Measurements from ENCODE around the gene RHBDL1.

The RHBDL1 gene

DNA sequence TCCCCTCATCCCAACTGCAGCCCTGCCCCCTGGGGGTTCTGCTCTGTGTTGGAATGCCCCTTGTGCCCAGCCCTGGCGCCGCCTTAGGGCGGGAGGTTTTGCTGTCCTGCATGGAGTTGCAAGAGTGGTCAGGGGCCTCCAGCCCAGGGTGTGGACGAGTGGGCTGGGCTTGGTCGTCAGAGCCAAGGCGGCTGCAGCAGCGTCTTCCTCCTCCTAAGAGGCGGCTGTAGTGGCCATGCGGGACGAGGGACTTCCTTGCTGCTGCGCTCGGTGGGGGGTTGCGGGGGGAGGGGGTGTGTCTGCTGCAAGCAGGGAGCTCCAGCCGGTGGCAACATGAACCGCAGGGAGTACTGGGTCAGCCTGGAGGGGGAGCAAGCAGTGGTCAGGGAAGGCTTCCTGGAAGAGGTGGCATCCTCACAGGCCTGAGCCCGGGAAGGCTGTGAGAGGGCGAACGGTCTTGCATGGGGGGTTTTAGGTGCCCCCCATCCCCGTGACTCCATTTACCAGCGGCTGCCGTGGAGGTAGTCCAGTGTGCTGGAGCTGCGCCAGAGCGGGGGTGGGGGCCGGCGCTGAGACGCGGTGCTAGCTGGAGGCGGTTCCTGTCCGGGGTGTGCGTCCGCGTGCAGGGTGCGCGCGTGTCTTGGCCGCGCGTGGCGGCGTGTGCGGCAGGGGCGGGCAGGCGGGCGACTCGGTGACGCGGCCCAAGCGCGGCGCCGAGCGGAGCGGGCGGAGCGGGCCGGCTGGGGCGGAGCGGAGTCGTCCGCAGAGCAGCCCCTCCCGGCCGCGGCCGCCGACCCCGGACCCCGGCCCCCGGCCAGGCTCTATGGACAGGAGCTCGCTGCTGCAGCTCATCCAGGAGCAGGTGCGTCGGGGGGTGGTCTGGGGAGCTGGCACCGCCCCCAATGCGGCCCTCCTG lies at the start of gene RHBDL1:
Gene RHBDL1 (plus strand): TSS at position 704 of the 916 bp plus-strand sequence. CDS start 120 bp downstream, at position 824.
- no peak for DNase-seq (ENCODE audit: low read depth in 3 of 3, low spot score in 1 of 3)

DNA sequence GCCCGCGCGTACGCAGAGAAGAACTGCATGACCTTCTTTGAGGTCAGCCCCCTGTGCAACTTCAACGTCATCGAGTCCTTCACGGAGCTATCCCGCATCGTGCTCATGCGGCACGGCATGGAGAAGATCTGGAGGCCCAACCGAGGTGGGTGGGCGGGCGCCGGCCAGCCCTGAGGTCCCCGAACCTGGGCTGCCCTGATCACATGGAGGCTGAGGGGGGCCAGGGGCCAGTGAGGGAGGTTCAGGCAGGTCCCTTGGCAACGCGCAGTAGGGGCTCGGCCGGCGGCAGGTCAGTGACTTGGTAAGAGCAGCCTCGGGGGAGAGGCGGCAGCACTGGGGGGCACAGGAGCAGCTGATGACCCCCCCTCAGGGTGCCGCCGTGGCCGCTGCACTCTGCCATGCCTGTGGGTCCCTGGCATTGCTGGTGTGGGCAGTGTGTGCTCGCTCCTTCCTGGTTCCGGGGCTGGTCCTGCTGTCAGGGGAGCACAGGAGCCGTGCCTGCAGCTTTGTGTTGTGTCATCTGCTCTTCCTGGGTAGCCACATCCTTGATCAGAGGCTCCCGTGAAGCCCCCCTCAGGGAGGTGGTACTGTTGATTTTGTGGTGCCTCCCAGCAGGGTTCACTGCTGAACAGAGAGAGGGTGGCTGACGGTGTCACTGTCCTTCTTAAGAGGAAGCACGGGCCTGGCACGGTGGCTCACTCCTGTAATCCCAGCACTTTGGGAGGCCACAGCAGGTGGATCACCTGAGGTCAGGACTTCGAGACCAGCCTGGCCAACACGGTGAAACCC lies 49.3 kb upstream of the RHBDL1 start:
- DNase-seq (ENCODE audit: low read depth in 3 of 3, low spot score in 1 of 3), result no peak

DNA sequence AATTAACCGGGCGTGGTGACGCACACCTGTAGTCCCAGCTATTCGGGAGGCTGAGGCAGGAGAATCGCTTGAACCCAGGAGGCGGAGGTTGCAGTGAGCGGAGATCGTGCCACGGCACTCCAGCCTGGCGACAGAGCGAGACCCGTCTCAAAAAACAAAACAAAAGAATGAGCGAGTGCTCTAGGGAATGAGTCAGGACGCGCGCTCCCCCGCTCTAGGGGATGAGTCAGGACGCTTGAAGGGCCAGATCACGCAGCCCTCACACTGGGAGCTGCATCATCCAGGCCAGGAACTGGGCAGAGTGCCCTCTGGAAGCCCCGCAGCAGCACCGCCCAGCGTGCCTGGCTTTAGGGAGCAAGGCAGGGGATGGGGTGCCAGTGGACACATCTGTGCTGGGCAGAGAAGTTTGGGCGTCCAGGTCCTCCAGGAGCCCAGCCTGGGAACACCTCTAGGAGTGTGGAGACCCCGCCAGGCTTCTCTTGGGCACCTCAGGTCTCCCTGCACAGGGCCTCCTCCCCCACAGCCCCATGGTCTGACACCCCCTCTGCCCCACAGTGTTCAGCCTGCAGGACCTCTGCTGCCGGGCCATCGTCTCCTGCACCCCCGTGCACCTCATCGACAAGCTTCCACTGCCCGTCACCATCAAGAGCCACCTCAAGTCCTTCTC lies 48.6 kb upstream of the RHBDL1 start:
- DNase-seq (ENCODE audit: low read depth in 3 of 3, low spot score in 1 of 3), result no peak

DNA sequence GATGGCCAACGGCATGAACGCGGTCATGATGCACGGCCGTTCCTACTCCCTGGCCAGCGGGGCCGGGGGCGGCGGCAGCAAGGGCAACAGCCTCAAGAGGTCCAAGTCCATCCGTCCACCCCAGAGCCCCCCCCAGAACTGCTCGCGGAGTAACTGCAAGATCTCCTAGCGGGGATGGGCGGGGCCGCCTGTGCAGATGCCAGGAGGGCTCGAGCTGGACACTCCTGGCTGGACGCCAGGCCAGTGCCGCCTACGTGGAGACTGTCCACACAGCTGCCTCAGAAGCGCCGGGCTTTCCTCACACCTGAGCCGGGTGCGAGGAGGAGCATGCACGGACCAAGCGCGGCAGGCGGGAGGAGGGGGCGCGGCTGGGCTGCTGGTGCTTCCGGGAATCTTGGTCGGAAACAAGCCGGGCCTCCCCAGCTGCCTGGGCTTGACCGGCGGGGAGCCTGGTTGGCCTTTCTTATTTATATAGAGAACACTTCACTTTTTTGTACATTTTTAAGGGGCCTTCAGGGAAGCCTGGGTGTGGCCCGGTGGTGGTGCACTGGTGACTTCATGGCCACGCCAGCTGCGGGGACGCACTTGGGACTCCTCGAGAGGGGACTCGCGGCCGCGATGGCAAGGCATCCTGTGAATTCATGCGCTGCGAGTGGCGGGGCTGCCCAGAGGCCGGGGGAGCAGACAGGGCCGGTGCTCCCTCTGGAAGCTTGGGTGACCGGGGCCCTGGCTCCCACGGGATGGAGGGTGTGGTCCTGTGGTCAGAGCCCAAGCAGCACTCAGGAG lies 47.8 kb upstream of the RHBDL1 start:
- DNase-seq (ENCODE audit: low read depth in 3 of 3, low spot score in 1 of 3), result no peak

DNA sequence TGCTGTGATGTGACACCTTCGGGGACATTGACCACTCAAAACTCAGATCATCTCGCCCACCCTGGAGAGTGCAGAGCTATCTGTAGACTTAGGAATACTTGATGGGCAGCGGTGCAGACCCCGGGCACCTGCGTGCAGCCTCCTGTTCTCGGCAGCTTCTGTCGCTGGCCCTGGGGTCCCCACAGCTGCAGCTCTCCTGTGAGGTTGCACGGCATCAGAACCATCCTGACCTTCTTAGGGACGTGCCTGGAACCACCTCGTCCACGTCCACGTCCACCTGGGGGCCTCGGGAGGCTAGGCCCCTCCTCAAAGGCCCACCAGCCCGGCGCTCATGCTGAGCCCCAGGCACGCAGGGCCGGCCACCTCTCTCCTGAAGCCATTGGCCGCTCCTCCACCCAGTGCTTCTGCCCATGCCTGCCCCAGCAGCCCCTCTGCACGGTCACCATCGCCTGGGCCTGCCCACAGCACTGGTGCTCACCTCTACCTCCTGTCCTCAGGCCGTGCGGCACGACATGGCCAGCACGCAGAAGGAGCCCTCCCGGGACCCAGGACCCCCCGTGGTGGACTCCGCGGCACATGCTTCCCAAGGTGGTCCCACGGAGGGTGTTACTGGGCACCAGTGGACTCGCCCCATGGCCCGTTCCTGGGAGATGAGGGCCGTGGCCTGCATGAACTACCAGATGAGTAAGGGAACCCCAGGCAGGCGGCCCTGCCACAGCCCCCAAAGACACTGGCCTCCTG lies 47.0 kb upstream of the RHBDL1 start:
- DNase-seq (ENCODE audit: low read depth in 3 of 3, low spot score in 1 of 3), result no peak

DNA sequence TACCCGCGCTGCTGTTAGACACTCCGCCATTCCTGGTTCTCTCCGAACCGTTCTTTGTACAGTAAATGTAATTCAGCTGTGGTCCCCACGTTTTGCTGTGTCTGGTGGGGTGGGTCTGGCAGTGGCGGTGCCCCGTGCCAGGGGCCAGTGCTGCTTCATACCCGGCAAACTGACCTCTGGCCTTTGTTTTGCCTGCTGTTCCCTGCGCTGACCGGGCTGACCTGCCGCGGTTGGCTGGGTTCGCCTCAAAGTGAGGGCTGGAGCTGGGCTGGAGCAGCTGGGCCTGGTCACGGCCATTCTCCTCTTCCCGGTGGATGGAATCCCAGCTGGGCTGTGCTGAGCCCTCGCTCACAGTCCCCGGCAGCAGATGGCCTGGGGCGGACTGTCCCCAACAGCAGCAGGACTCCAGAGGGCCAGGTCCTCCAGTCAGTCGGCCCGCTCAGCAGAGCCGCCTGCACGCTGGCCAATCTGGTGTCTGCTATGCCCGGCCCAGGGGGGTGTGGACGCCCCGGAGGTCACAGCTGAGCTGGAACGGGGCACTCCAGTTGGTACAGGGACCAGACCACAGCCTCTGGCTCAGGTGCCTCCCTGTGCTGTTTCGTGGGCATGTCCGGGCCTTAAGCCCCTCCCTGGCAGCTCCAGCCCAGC lies 46.2 kb upstream of the RHBDL1 start:
- DNase-seq (ENCODE audit: low read depth in 3 of 3, low spot score in 1 of 3), result no peak

DNA sequence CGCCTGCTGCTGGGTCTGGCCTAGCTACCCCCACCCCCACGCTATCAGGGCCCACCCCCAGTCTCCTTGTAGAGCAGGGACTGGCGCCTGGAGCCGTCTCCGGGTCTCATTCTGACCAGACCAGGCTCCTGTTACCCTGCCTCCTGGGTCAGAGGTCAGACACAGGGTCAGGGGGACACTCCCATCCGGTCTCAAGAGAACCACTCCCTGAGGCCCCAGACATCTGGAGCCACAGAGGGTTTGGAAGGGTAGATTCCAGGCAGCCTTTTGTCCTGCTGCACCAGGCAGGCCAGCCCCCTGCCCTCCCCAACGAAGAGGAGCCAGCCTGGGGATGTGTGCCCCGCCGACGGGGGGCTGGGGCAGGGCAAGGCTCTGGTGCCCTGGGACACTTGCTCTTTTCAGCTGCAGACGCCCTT lies 45.6 kb upstream of the RHBDL1 start:
- no peak for DNase-seq (ENCODE audit: low read depth in 3 of 3, low spot score in 1 of 3)

DNA sequence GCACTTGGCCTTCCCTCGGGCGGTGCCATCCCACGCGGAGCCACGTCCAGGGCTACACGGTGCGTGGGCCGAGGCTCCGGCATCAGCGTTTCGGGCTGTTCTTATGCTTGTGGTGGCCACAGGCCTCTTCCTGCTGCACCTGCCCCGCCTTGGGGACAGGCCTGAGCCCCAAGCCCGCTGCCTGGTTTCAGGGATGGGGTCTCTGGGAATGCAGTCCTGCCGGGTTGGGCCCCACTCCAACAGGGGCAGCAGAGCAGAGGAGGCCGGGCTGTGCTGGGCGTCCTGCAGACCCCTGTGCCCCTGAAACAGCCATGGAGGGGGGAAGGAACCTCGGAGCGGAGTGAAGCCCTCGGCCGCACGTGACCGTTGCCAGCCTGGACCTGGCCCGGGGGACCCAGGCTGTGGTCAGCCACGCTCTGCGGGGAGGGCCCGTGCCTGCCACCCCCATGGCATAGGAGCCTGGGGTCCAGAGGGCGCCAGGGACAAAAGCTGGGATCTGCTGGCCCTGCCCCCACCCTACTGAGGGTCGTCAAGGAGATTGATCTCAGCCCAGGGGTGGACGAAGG lies 45.1 kb upstream of the RHBDL1 start:
- no peak for DNase-seq (ENCODE audit: low read depth in 3 of 3, low spot score in 1 of 3)

DNA sequence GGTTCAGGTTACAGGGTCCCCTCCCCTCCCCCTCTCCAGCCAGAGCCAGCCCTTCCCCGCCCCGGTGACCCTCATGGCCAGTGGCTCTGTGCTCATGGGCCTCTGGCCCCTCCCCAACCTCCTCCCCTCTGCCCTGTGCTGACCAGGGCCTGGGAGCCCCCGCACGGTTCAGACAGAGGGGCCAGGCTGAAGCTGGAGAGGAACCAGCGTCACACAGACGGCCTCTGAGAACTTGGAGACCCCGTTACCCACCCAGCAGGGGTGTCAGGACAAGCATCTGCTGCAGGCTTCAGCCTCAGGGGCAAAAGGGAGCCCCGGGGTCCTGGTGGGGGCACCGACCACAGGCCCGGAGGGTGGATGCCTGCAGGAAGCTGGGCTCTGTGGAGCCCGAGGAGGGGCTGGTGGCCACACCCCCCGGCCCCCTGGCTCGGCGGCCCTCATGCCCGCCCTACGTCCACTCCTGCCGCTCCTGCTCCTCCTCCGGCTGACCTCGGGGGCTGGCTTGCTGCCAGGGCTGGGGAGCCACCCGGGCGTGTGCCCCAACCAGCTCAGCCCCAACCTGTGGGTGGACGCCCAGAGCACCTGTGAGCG lies 44.6 kb upstream of the RHBDL1 start, which contains the start of gene WFIKKN1:
Gene WFIKKN1 (plus strand): TSS at position 171 of the 591 bp plus-strand sequence. CDS start 269 bp downstream, at position 440.
- no peak for DNase-seq (ENCODE audit: low read depth in 3 of 3, low spot score in 1 of 3)

DNA sequence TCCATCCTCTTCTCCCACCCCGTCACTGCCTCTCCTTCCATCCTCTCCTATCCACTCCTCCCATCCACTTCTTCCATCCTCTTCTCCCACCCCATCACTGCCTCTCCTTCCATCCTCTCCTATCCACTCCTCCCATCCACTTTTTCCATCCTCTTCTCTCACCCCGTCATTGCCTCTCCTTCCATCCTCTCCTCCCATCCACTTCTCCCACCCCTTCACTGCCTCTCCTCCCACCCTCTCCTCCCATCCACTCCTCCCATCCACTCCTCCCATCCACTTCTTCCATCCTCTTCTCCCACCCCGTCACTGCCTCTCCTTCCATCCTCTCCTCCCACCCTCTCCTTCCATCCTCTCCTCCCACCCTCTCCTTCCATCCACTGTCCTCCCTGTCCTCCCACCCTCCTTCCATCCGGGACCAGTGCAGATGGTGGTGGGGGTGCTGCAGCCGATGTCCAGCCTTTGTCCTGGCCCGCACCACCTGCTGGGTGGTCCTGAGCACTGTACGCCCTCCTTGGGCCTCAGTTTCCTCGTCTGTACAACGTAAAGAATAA lies 43.6 kb upstream of the RHBDL1 start:
- DNase-seq (ENCODE audit: low read depth in 3 of 3, low spot score in 1 of 3), result no peak

DNA sequence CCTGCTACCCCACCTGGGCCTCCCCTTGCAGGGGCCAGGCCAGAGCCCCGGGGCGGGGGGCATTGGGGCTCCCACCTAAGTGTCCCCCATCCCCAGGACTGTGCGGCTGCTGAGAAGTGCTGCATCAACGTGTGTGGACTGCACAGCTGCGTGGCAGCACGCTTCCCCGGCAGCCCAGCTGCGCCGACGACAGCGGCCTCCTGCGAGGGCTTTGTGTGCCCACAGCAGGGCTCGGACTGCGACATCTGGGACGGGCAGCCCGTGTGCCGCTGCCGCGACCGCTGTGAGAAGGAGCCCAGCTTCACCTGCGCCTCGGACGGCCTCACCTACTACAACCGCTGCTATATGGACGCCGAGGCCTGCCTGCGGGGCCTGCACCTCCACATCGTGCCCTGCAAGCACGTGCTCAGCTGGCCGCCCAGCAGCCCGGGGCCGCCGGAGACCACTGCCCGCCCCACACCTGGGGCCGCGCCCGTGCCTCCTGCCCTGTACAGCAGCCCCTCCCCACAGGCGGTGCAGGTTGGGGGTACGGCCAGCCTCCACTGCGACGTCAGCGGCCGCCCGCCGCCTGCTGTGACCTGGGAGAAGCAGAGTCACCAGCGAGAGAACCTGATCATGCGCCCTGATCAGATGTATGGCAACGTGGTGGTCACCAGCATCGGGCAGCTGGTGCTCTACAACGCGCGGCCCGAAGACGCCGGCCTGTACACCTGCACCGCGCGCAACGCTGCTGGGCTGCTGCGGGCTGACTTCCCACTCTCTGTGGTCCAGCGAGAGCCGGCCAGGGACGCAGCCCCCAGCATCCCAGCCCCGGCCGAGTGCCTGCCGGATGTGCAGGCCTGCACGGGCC lies 42.8 kb upstream of the RHBDL1 start:
- no peak for DNase-seq (ENCODE audit: low read depth in 3 of 3, low spot score in 1 of 3)

DNA sequence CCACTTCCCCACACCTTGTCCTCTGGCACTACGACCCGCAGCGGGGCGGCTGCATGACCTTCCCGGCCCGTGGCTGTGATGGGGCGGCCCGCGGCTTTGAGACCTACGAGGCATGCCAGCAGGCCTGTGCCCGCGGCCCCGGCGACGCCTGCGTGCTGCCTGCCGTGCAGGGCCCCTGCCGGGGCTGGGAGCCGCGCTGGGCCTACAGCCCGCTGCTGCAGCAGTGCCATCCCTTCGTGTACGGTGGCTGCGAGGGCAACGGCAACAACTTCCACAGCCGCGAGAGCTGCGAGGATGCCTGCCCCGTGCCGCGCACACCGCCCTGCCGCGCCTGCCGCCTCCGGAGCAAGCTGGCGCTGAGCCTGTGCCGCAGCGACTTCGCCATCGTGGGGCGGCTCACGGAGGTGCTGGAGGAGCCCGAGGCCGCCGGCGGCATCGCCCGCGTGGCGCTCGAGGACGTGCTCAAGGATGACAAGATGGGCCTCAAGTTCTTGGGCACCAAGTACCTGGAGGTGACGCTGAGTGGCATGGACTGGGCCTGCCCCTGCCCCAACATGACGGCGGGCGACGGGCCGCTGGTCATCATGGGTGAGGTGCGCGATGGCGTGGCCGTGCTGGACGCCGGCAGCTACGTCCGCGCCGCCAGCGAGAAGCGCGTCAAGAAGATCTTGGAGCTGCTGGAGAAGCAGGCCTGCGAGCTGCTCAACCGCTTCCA lies 42.0 kb upstream of the RHBDL1 start:
- DNase-seq (ENCODE audit: low read depth in 3 of 3, low spot score in 1 of 3), result no peak

DNA sequence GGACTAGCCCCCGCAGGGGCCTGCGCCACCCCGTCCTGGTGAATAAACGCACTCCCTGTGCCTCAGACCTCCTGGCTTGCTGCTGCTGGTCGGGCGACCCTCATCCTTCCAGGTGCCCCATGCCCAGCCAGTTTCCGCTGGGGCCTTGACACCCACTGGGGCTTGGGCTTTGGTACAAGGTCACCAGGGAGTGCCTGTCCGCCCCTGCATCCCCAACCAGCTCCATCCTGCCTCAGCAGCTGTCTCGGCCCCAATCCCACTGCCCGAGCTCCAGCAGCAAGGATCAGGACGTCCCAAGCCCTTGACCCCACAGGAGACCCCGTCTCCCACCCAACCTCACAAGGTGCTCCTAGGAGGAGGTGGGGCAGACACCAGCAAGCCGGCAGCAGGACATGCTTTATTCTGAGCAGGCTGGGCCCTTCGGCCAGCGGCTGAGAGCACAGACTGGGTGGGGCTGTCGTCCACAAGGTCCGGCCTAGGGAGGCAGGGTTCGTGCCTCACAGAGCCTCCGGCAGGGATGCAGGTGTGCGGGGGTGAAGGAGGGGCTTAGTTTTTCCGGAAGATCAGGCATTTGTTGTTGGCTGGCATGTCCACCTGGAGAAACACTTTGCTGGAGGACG lies 41.3 kb upstream of the RHBDL1 start:
- no peak for DNase-seq (ENCODE audit: low read depth in 3 of 3, low spot score in 1 of 3)

DNA sequence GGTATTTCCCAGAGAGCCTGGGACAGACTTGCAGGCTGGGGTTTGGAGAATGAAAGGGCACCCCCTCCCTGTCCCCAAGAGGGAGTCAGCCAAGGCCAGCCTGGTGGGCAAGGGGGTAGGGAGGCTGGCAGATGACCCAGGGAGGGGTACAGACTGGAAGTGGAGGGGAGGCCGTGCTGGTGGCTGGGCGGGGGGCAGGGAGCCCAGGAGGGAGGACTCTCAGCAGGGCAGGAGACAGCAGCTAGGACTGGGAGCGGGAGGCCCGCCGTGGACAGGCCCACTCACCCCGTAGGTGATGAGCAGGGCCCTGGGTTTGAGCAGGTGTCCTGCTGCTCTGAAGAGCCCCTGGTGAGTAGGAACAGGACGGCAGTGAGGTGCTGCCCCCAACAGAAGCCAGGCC lies 40.5 kb upstream of the RHBDL1 start:
- DNase-seq (ENCODE audit: low read depth in 3 of 3, low spot score in 1 of 3), result no peak

DNA sequence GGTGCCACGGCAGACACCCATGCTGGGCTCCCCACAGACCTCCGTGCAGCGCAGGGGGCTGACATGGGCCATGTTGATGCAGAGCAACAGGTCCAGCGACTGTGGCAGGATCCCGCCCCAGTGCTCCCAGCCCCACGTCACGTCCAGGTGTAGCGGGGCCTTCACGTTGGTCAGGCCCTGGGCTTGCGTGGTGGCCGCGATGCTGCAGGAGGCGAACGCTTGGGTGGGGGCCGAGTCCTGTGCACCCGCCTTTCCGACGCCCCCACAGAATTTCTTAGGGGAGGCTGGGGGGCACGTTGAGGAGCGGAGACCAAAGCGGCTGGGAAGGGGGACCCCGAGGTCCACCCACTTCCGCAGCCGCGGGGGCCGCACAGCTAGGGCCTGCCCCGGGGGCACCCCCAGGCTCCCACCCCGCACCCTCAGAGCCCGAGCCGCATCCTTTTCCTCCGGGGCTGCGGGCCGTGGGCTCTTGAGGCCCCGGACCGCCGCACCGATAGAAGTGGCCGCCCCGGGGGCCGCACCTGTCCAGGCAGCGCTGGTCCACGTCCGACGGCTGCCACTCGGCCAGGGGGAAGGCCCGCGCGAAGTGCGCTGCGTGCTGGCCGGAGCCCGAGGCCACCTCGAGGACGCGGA lies 39.8 kb upstream of the RHBDL1 start:
- DNase-seq (ENCODE audit: low read depth in 3 of 3, low spot score in 1 of 3), result no peak
